IMR-90 (cell line): ENCODE measurements around the gene TASP1. TPM values are rescaled to one million over a fixed set of nuclear protein-coding genes. Genes with fewer than 3 reads are reported as not detected.

Experiments used
- ATAC-seq: fragments of 200-7000 bp; cut with Tn5 transposase; 2 replicates; pipeline ENCODE4 v1.9.1; 2020; ENCODE audit warnings: low read depth, mild to moderate bottlenecking, moderate library complexity
- BruUV-seq: library from RNA; stranded (reverse); fragments of 400-500 nt; replicated peaks from 2 replicates; lab custom pipeline; 2021; lab: Mats Ljungman, UMichigan
- CTCF ChIA-PET: fragments of 300-600 bp; formaldehyde crosslinking; extraction: SDS; loops from one replicate; lab custom pipeline; 2021; ENCODE audit warnings: antibody characterized with exemption; lab: Yijun Ruan, JAX
- POLR2A ChIA-PET: fragments of 300-600 bp; sonication (Branson Sonifier 250); formaldehyde crosslinking; loops from one replicate; lab custom pipeline; 2022; ENCODE audit warnings: antibody characterized with exemption; ENCODE audit not compliant: unreplicated experiment; lab: Charles Lee
- DNase-seq: peaks from one replicate; pipeline ENCODE4 v3.0.0; 2013
- H2AFZ ChIP-seq: replicated peaks from 2 replicates; pipeline ENCODE3; 2013; ENCODE audit warnings: low read length, mild to moderate bottlenecking; ENCODE audit not compliant: poor library complexity
- H2AK5ac ChIP-seq: 2 replicates; pipeline ENCODE4 v1.6.1; 2013; ENCODE audit warnings: low read depth, low read length, inconsistent platforms
- H2AK9ac ChIP-seq: replicated peaks from 2 replicates; pipeline ENCODE3; 2013; ENCODE audit warnings: mild to moderate bottlenecking, low read depth, low read length, moderate library complexity; ENCODE audit not compliant: poor library complexity
- H2BK120ac ChIP-seq: 2 replicates; pipeline ENCODE4 v1.6.1; 2013; ENCODE audit warnings: low read depth, low read length, inconsistent platforms
- H2BK15ac ChIP-seq: 3 replicates; pipeline ENCODE4 v1.6.1; 2013; ENCODE audit warnings: low read depth, low read length, inconsistent platforms
- H2BK20ac ChIP-seq: 2 replicates; pipeline ENCODE4 v1.6.1; 2013; ENCODE audit warnings: low read depth, mild to moderate bottlenecking, inconsistent platforms, low read length, moderate library complexity
- H2BK5ac ChIP-seq: 2 replicates; pipeline ENCODE4 v1.6.1; 2013; ENCODE audit warnings: mild to moderate bottlenecking, low read depth, low read length, inconsistent platforms; ENCODE audit not compliant: poor library complexity, severe bottlenecking
- H3K14ac ChIP-seq: replicated peaks from 2 replicates; pipeline ENCODE4 v1.6.1; 2013; ENCODE audit warnings: low read depth, low read length, inconsistent platforms
- H3K18ac ChIP-seq: 2 replicates; pipeline ENCODE4 v1.6.1; 2013; ENCODE audit warnings: low read depth, low read length, control low read depth
- H3K23ac ChIP-seq: 2 replicates; pipeline ENCODE4 v1.6.1; 2013; ENCODE audit warnings: low read depth, low read length, inconsistent platforms
- H3K27ac ChIP-seq: 2 replicates; pipeline ENCODE4 v1.5.1; 2013; ENCODE audit warnings: mild to moderate bottlenecking, control low read depth, low read length; ENCODE audit not compliant: insufficient read depth
- H3K27me3 ChIP-seq: 2 replicates; pipeline ENCODE4 v1.6.1; 2013; ENCODE audit warnings: low read length; ENCODE audit not compliant: control insufficient read depth, insufficient read depth
- H3K36me3 ChIP-seq: 2 replicates; pipeline ENCODE4 v1.6.1; 2013; ENCODE audit warnings: low read length, mixed read lengths; ENCODE audit not compliant: control insufficient read depth, insufficient read depth
- H3K4ac ChIP-seq: 2 replicates; pipeline ENCODE4 v1.6.1; 2013; ENCODE audit warnings: low read depth, low read length, inconsistent platforms
- H3K4me1 ChIP-seq: 2 replicates; pipeline ENCODE4 v1.6.1; 2013; ENCODE audit warnings: low read length, mixed read lengths; ENCODE audit not compliant: control insufficient read depth, insufficient read depth
- H3K4me2 ChIP-seq: 2 replicates; pipeline ENCODE4 v1.6.1; 2013; ENCODE audit warnings: low read depth, mild to moderate bottlenecking, control low read depth, low read length, moderate library complexity
- H3K4me3 ChIP-seq: 2 replicates; pipeline ENCODE4 v1.5.1; 2013; ENCODE audit warnings: low read depth, mild to moderate bottlenecking, control low read depth, low read length, moderate library complexity; ENCODE audit not compliant: insufficient read depth
- H3K56ac ChIP-seq: 2 replicates; pipeline ENCODE4 v1.6.1; 2013; ENCODE audit warnings: low read length, inconsistent platforms; ENCODE audit not compliant: insufficient read depth; ENCODE audit errors: extremely low read depth
- H3K79me1 ChIP-seq, 2 experiments: 2 replicates each; pipeline ENCODE4 v1.6.1; 2013; ENCODE audit warnings: low read length in 2 of 2, inconsistent platforms in 1 of 2, low read depth in 1 of 2
- H3K9ac ChIP-seq: 2 replicates; pipeline ENCODE4 v1.6.1; 2013; ENCODE audit warnings: low read depth, low read length, control low read depth
- H3K9me1 ChIP-seq: 2 replicates; pipeline ENCODE4 v1.6.1; 2013; ENCODE audit warnings: low read length, inconsistent platforms; ENCODE audit not compliant: insufficient read depth
- H3K9me3 ChIP-seq: 2 replicates; pipeline ENCODE4 v1.6.1; 2013; ENCODE audit warnings: low read length; ENCODE audit not compliant: control insufficient read depth, insufficient read depth
- H4K20me1 ChIP-seq: 2 replicates; pipeline ENCODE4 v1.6.1; 2013; ENCODE audit warnings: low read length, inconsistent platforms; ENCODE audit not compliant: insufficient read depth
- H4K5ac ChIP-seq: 2 replicates; pipeline ENCODE4 v1.6.1; 2013; ENCODE audit warnings: mild to moderate bottlenecking, low read depth, low read length, control low read depth
- H4K8ac ChIP-seq, 2 experiments: 2 replicates each; pipeline ENCODE4 v1.6.1; 2013; ENCODE audit warnings: low read depth in 2 of 2, low read length in 2 of 2, control low read depth in 1 of 2, inconsistent platforms in 1 of 2
- H4K91ac ChIP-seq: 2 replicates; pipeline ENCODE4 v1.6.1; 2013; ENCODE audit warnings: low read depth, low read length, inconsistent platforms; ENCODE audit not compliant: insufficient read depth
- BHLHE40 ChIP-seq: fragments of 150-350 bp; IDR thresholded peaks from 2 replicates; pipeline ENCODE4 v1.6.1; 2016; ENCODE audit warnings: mild to moderate bottlenecking, low read depth, low read length
- CEBPB ChIP-seq: IDR thresholded peaks from 2 replicates; pipeline ENCODE4 v1.6.1; 2012; ENCODE audit warnings: low read depth, low read length, improper control_type of control experiment
- FOS ChIP-seq: fragments of 150-350 bp; IDR thresholded peaks from 2 replicates; pipeline ENCODE4 v1.6.1; 2016; ENCODE audit warnings: low read depth, low read length
- MXI1 ChIP-seq: IDR thresholded peaks from 2 replicates; pipeline ENCODE4 v1.6.1; 2012; ENCODE audit warnings: low read depth, mild to moderate bottlenecking, low read length, moderate library complexity, borderline replicate concordance
- NFE2L2 ChIP-seq: fragments of 150-350 bp; IDR thresholded peaks from 2 replicates; pipeline ENCODE4 v1.6.1; 2016; ENCODE audit warnings: low read depth, mild to moderate bottlenecking, low read length
- SMC3 ChIP-seq: fragments of 150-350 bp; IDR thresholded peaks from 2 replicates; pipeline ENCODE4 v1.6.1; 2016; ENCODE audit warnings: low read depth, mild to moderate bottlenecking, antibody characterized with exemption, low read length, moderate library complexity
- WGBS, 2 experiments: methylation state at CpG; one replicate each; pipeline versions ENCODE4 v1.1.5 to v1.1.7; 2013; ENCODE audit warnings: missing lambda C conversion rate in 2 of 2; ENCODE audit not compliant: insufficient read length in 1 of 2; ENCODE audit errors: extremely low coverage in 2 of 2; 5-methylcytosine and 5-hydroxymethylcytosine counted together
- dilution Hi-C: fragments of 300-500 bp; cut with HindIII; formaldehyde crosslinking; loops from one replicate; pipeline ENCODE4 v1.14.3; 2018; ENCODE audit warnings: low sequenced_read_pairs; ENCODE audit not compliant: unreplicated experiment
- in situ Hi-C: fragments of 300-500 bp; cut with MboI; formaldehyde crosslinking; loops from 3 replicates; pipeline ENCODE4 v1.14.3; 2019; ENCODE audit warnings: low sequenced_read_pairs, inconsistent platforms, mixed read lengths
- intact Hi-C: fragments of 100-400 bp; cut with micrococcal nuclease; formaldehyde crosslinking; loops from 2 replicates; pipeline ENCODE4 v1.10.0; 2022
- polyA plus RNA-seq, 3 experiments: library from polyadenylated mRNA; depleted of rRNA; stranded (reverse); fragments of >200 nt; gene quantifications; 2 replicates each; pipeline ENCODE4 v1.2.3, GENCODE V29; 2012; ENCODE audit warnings: low replicate concordance in 1 of 3
- total RNA-seq: library from RNA; depleted of rRNA; stranded (reverse); fragments of >200 nt; gene quantifications from 2 replicates; pipeline ENCODE4 v1.2.3, GENCODE V29; 2012
- TF ChIP-seq, protein P1 (sequence below): fragments of 150-350 bp; IDR thresholded peaks from 2 replicates; pipeline ENCODE4 v1.6.1; 2017; ENCODE audit warnings: mild to moderate bottlenecking, antibody characterized with exemption, low read length, low read depth

The TASP1 gene
- total and polyA plus RNA-seq, 2 of the 4 experiments (the other 2 are of a cell fraction): 3.9 to 7.9 TPM

GRCh38 chr20:13648291-13649228 is 9.8 kb upstream of the TASP1 start:
- H4K8ac ChIP-seq: no peak overlapping the region
- H2AK9ac ChIP-seq: no peak overlapping the region
- H2AK5ac ChIP-seq: no peak overlapping the region
- POLR2A ChIA-PET: no interaction called here
- no peaks in the 10 kb centered on the region for H3K9me3 ChIP-seq
- ATAC-seq: no peak
- H4K5ac ChIP-seq: no peak overlapping the region
- TF ChIP-seq BHLHE40 (no peak), MXI1 (no peak), FOS (no peak), CEBPB (no peak), NFE2L2 (no peak), SMC3 (no peak)
- TF ChIP-seq, protein P1, sequence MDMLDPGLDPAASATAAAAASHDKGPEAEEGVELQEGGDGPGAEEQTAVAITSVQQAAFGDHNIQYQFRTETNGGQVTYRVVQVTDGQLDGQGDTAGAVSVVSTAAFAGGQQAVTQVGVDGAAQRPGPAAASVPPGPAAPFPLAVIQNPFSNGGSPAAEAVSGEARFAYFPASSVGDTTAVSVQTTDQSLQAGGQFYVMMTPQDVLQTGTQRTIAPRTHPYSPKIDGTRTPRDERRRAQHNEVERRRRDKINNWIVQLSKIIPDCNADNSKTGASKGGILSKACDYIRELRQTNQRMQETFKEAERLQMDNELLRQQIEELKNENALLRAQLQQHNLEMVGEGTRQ: no peak
- no peaks in the 10 kb centered on the region for H3K36me3 ChIP-seq
- DNase-seq: no peak
- no peak overlapping the region for H3K4me3 ChIP-seq
- no peak overlapping the region for H3K27ac ChIP-seq
- no TSS peak for BruUV-seq
- H2BK20ac ChIP-seq: no peak overlapping the region
- H3K4me2 ChIP-seq: no peak overlapping the region
- H4K91ac ChIP-seq: no peak overlapping the region
- no peak overlapping the region for H3K9ac ChIP-seq
- intact Hi-C loops (no loop called here), in situ Hi-C loops (no loop called here), dilution Hi-C loops (no loop called here)
- WGBS, 2 experiments: 40% methylated on average over 1 of the region's 10 CpGs; no CpG with 5 or more reads in 1 of the 2 experiments
- no peak overlapping the region for H3K23ac ChIP-seq
- H3K14ac ChIP-seq: no peak overlapping the region
- H3K27me3 ChIP-seq: 0 out of 2 replicates have a peak, but pooled peaks cover 2% of the 10 kb centered on the region
- H2BK5ac ChIP-seq: no peak overlapping the region
- H3K79me1 ChIP-seq: no peaks in the 10 kb centered on the region
- H2BK120ac ChIP-seq: no peak overlapping the region
- H2BK15ac ChIP-seq: no peak overlapping the region
- H3K18ac ChIP-seq: no peak overlapping the region
- no peak overlapping the region for H3K56ac ChIP-seq
- H3K4ac ChIP-seq: no peak overlapping the region
- H4K20me1 ChIP-seq: no peaks in the 10 kb centered on the region
- no peaks in the 10 kb centered on the region; the same call in 1 of the 2 replicates for H3K4me1 ChIP-seq
- CTCF ChIA-PET: no interaction called here
- H2AFZ ChIP-seq: peak overlapping the region; percentile 56
- H3K9me1 ChIP-seq: no peaks in the 10 kb centered on the region
